GM12891 (cell line): ENCODE data around the gene NCAPH2.
A peak's percentile ranks its signal among the peaks of the same experiment; 100 is the strongest.

ENCODE experiments used
- DNase-seq: peaks from one replicate; pipeline ENCODE4 v3.0.0; 2011; ENCODE audit warnings: low spot score; ENCODE audit not compliant: insufficient read length
- FAIRE-seq: peaks from 2 replicates; lab custom pipeline; 2011; peaks lifted over from hg19 to GRCh38; lab: Jason Lieb, UNC
- PAX5 ChIP-seq: IDR thresholded peaks from 2 replicates; pipeline ENCODE4 v1.6.1; 2011; ENCODE audit warnings: low read length, moderate library complexity, mild to moderate bottlenecking; ENCODE audit not compliant: insufficient read depth, severe bottlenecking
- POLR2A ChIP-seq: IDR thresholded peaks from 2 replicates; pipeline ENCODE4 v1.6.1; 2011; ENCODE audit warnings: low read depth, low read length, control low read depth
- POLR2AphosphoS5 ChIP-seq: IDR thresholded peaks from 2 replicates; pipeline ENCODE4 v1.6.1; 2011; ENCODE audit warnings: low read depth, low read length, control low read depth
- POU2F2 ChIP-seq: IDR thresholded peaks from 2 replicates; pipeline ENCODE4 v1.6.1; 2011; ENCODE audit warnings: low read depth, mild to moderate bottlenecking, control low read depth, low read length, moderate library complexity
- SPI1 ChIP-seq: IDR thresholded peaks from 2 replicates; pipeline ENCODE4 v1.6.1; 2011; ENCODE audit warnings: low read depth, low read length, control low read depth
- TAF1 ChIP-seq: IDR thresholded peaks from 2 replicates; pipeline ENCODE4 v1.6.1; 2011; ENCODE audit warnings: low read depth, low read length, control low read depth

NCAPH2 gene

GRCh38 chr22:50465066-50465930, 42.7 kb upstream of the NCAPH2 start:
- no peak for FAIRE-seq
- no peak for TF ChIP-seq SPI1
- no peak for TF ChIP-seq PAX5
- TF ChIP-seq POLR2AphosphoS5 = no peak
- TF ChIP-seq POU2F2 = no peak
- no peak for TF ChIP-seq POLR2A
- TF ChIP-seq TAF1 = no peak

GRCh38 chr22:50467341-50467740, 40.7 kb upstream of the NCAPH2 start:
- DNase-seq (no peak), FAIRE-seq (no peak)
- TF ChIP-seq POU2F2 (no peak), SPI1 (no peak), POLR2A (no peak)

More at GRCh38 chr22:50465066-50465930, 42.7 kb upstream of the NCAPH2 start:
- no peak for DNase-seq

GRCh38 chr22:50467773-50468440, 40.1 kb upstream of the NCAPH2 start:
- DNase-seq (no peak), FAIRE-seq (no peak)
- no peak for TF ChIP-seq TAF1
- no peak for TF ChIP-seq POLR2A
- TF ChIP-seq SPI1 = no peak
- no peak for TF ChIP-seq POU2F2
- TF ChIP-seq POLR2AphosphoS5 = no peak
- TF ChIP-seq PAX5 = no peak

- no peak for DNase-seq
- FAIRE-seq = no peak
- TF ChIP-seq POLR2AphosphoS5 = no peak
- TF ChIP-seq SPI1 = no peak
- TF ChIP-seq POLR2A = no peak
- TF ChIP-seq POU2F2 = no peak
- no peak for TF ChIP-seq TAF1
- no peak for TF ChIP-seq PAX5
These were observed 39.4 kb upstream of the NCAPH2 start for GRCh38 chr22:50468626-50469025.

GRCh38 chr22:50469377-50470305, 38.4 kb upstream of the NCAPH2 start:
- peak; percentile 100 for FAIRE-seq
- 0 out of 2 replicates have a peak, but pooled peaks have one; percentile 13 for TF ChIP-seq POLR2AphosphoS5
- no peak for TF ChIP-seq POU2F2
- TF ChIP-seq POLR2A = no peak
- TF ChIP-seq TAF1 = no peak
- TF ChIP-seq PAX5 = no peak
- peak; percentile 97 for DNase-seq

GRCh38 chr22:50470491-50470890, 37.5 kb upstream of the NCAPH2 start:
- TF ChIP-seq POLR2A = no peak
- no peak for TF ChIP-seq POLR2AphosphoS5
- no peak for TF ChIP-seq POU2F2
- TF ChIP-seq TAF1 = no peak
- no peak for TF ChIP-seq PAX5
- TF ChIP-seq SPI1 = no peak
- FAIRE-seq = peak; percentile 88
- no peak for DNase-seq

GRCh38 chr22:50471197-50471847, 36.7 kb upstream of the NCAPH2 start:
- DNase-seq (no peak), FAIRE-seq (peak; percentile 69)
- TF ChIP-seq TAF1 = no peak
- no peak for TF ChIP-seq PAX5
- no peak for TF ChIP-seq POLR2A
- TF ChIP-seq POU2F2 = no peak
- TF ChIP-seq POLR2AphosphoS5 = no peak
- no peak for TF ChIP-seq SPI1

GRCh38 chr22:50471962-50472361, 36.1 kb upstream of the NCAPH2 start:
- DNase-seq (no peak), FAIRE-seq (no peak)
- TF ChIP-seq TAF1 (no peak), POLR2A (no peak)

GRCh38 chr22:50473088-50473487, 34.9 kb upstream of the NCAPH2 start:
- FAIRE-seq (peak; percentile 97), DNase-seq (no peak)
- TF ChIP-seq TAF1 = no peak
- no peak for TF ChIP-seq POLR2A
- TF ChIP-seq POLR2AphosphoS5 = no peak
- no peak for TF ChIP-seq SPI1
- no peak for TF ChIP-seq PAX5
- TF ChIP-seq POU2F2 = no peak
